Ramos (cell line): ENCODE data around the gene COQ10B.
"Not testable (repeated sequence)": the region's sequence is repeated elsewhere in the genome, so short reads cannot be mapped to it uniquely, and the experiment has no call there.

Experiments
- in situ Hi-C: fragments of 300-500 bp; cut with MboI; formaldehyde crosslinking; loops from one replicate; pipeline ENCODE4 v1.14.3; 2022; ENCODE audit warnings: low sequenced_read_pairs; ENCODE audit not compliant: unreplicated experiment

The COQ10B gene

GRCh38 chr2:197450465-197450864 is 2.9 kb upstream of the COQ10B start:
- in situ Hi-C loops, result no loop called here

- in situ Hi-C loops, result not testable (repeated sequence)
Observed at GRCh38 chr2:197450935-197451358, 2.4 kb upstream of the COQ10B start.

- in situ Hi-C loops, result no loop called here
Observed at GRCh38 chr2:197452754-197453122, 614 bp upstream of the COQ10B start.

- in situ Hi-C loops, result no loop called here
Observed at GRCh38 chr2:197453914-197454398, 604 bp downstream of the COQ10B start.

GRCh38 chr2:197454923-197455322 is 1.6 kb downstream of the COQ10B start:
- in situ Hi-C loops, result no loop called here

- in situ Hi-C loops, result no loop called here
Observed at GRCh38 chr2:197455428-197455827, 2.1 kb downstream of the COQ10B start.

GRCh38 chr2:197460649-197461048 is 7.3 kb downstream of the COQ10B start:
- in situ Hi-C loops, result no loop called here

GRCh38 chr2:197461057-197461456 is 7.7 kb downstream of the COQ10B start:
- in situ Hi-C loops, result no loop called here

GRCh38 chr2:197464175-197464574 is 10.8 kb downstream of the COQ10B start:
- in situ Hi-C loops, result no loop called here

GRCh38 chr2:197472166-197472565 is 18.8 kb downstream of the COQ10B start:
- in situ Hi-C loops, result no loop called here

- in situ Hi-C loops, result no loop called here
Observed at GRCh38 chr2:197477797-197478196, 24.4 kb downstream of the COQ10B start.

- in situ Hi-C loops, result no loop called here
Observed at GRCh38 chr2:197480165-197481036, 27.0 kb downstream of the COQ10B start.

GRCh38 chr2:197484248-197484647 is 30.9 kb downstream of the COQ10B start:
- in situ Hi-C loops, result not testable (repeated sequence)

- in situ Hi-C loops, result no loop called here
Observed at GRCh38 chr2:197486175-197486574, 32.8 kb downstream of the COQ10B start.

GRCh38 chr2:197487385-197487784 is 34.0 kb downstream of the COQ10B start:
- in situ Hi-C loops, result no loop called here

GRCh38 chr2:197495433-197496134 is 42.2 kb downstream of the COQ10B start:
- in situ Hi-C loops, result no loop called here

GRCh38 chr2:197496695-197497094 is 43.3 kb downstream of the COQ10B start:
- in situ Hi-C loops, result no loop called here

- in situ Hi-C loops, result no loop called here
Observed at GRCh38 chr2:197497326-197497725, 44.0 kb downstream of the COQ10B start.

GRCh38 chr2:197498235-197498936 is 45.0 kb downstream of the COQ10B start:
- in situ Hi-C loops, result no loop called here

GRCh38 chr2:197498937-197499593 is 45.7 kb downstream of the COQ10B start:
- in situ Hi-C loops, result no loop called here
